Common myeloid progenitor, CD34-positive (primary cell): ENCODE measurements around the gene PLCL1.
A peak's percentile ranks its signal among the peaks of the same experiment; 100 is the strongest.

Experiments
- CTCF ChIA-PET: fragments of 350-600 bp; sonication (Branson Sonifier 250); formaldehyde crosslinking; loops from one replicate; lab custom pipeline; 2021; ENCODE audit warnings: antibody characterized with exemption; lab: Charles Lee
- POLR2A ChIA-PET: fragments of 350-600 bp; sonication (Branson Sonifier 250); formaldehyde crosslinking; loops from one replicate; lab custom pipeline; 2021; ENCODE audit warnings: antibody characterized with exemption; lab: Charles Lee
- DNase-seq, 3 donors: peaks; one replicate each; pipeline versions ENCODE4 v3.0.0 to v3.0.0-alpha.2; 2013
- H3K27ac ChIP-seq, 2 experiments: 1 replicate in 1 of 2; 2 replicates in 1 of 2; pipeline ENCODE4 v1.7.0; 2013; ENCODE audit warnings: inconsistent platforms in 2 of 2, low read length in 2 of 2, mild to moderate bottlenecking in 2 of 2, low read depth in 1 of 2, moderate library complexity in 1 of 2; ENCODE audit not compliant: severe bottlenecking in 2 of 2, insufficient read depth in 1 of 2, poor library complexity in 1 of 2
- H3K27me3 ChIP-seq, 5 experiments: replicated peaks in 2 of 5; 1 replicate in 3 of 5; 2 replicates in 2 of 5; pipeline versions ENCODE4 v1.6.1 to v1.7.0; 2013; ENCODE audit warnings: low read length in 4 of 5, mild to moderate bottlenecking in 2 of 5, moderate library complexity in 2 of 5, inconsistent platforms in 1 of 5; ENCODE audit not compliant: insufficient read depth in 5 of 5, control insufficient read depth in 4 of 5
- H3K36me3 ChIP-seq, 4 experiments: 1 replicate in 2 of 4; 2 replicates in 2 of 4; pipeline versions ENCODE4 v1.6.1 to v1.7.0; 2013; ENCODE audit warnings: low read length in 3 of 4, control low read depth in 1 of 4, mild to moderate bottlenecking in 1 of 4; ENCODE audit not compliant: control insufficient read depth in 4 of 4, insufficient read depth in 4 of 4
- H3K4me1 ChIP-seq, 4 experiments: 1 replicate in 3 of 4; 2 replicates in 1 of 4; pipeline versions ENCODE4 v1.6.1 to v1.7.1; 2013; ENCODE audit warnings: low read length in 3 of 4, mild to moderate bottlenecking in 3 of 4, control low read depth in 1 of 4, inconsistent platforms in 1 of 4, moderate library complexity in 1 of 4; ENCODE audit not compliant: control insufficient read depth in 4 of 4, insufficient read depth in 4 of 4; ENCODE audit errors: control extremely low read depth in 1 of 4
- H3K4me3 ChIP-seq, 7 experiments: 1 replicate in 4 of 7; 2 replicates in 3 of 7; pipeline versions ENCODE4 v1.5.1 to v1.7.0; 2013; ENCODE audit warnings: mild to moderate bottlenecking in 7 of 7, low read length in 6 of 7, moderate library complexity in 6 of 7, inconsistent platforms in 2 of 7, low read depth in 2 of 7, control low read depth in 1 of 7; ENCODE audit not compliant: insufficient read depth in 4 of 7, control insufficient read depth in 1 of 7; ENCODE audit errors: extremely low read depth in 1 of 7
- H3K9me3 ChIP-seq, 5 experiments: 1 replicate in 4 of 5; 2 replicates in 1 of 5; pipeline versions ENCODE4 v1.6.1 to v1.7.1; 2013; ENCODE audit warnings: low read length in 4 of 5, mild to moderate bottlenecking in 2 of 5, inconsistent platforms in 1 of 5, low read depth in 1 of 5, moderate library complexity in 1 of 5; ENCODE audit not compliant: control insufficient read depth in 4 of 5, insufficient read depth in 2 of 5; ENCODE audit errors: control extremely low read depth in 1 of 5
- WGBS: methylation state at CpG from one replicate; pipeline ENCODE4 v1.1.5; 2013; ENCODE audit not compliant: insufficient coverage; 5-methylcytosine and 5-hydroxymethylcytosine counted together

Gene PLCL1

GRCh38 chr2:197920592-197921201 is 116.3 kb downstream of the PLCL1 start:
- H3K27me3 ChIP-seq: peaks cover 0 to 3% (median 0%) of the 10 kb centered on the region in 5 experiments
- CTCF ChIA-PET: interaction anchor here (0.7 kb wide), 1 partner anchor 10 kb away, joined by 3 read pairs; no protein-coding TSS in a partner anchor

GRCh38 chr2:197924483-197924882 is 120.1 kb downstream of the PLCL1 start:
- 100% methylated on average over 3 of the region's 5 CpGs for WGBS
- no peaks in the 10 kb centered on the region for H3K9me3 ChIP-seq
- peaks cover 0 to 3% (median 0%) of the 10 kb centered on the region in 5 experiments for H3K27me3 ChIP-seq
- no peak overlapping the region for H3K27ac ChIP-seq
- POLR2A ChIA-PET: no interaction called here
- CTCF ChIA-PET: no interaction called here
- no peaks in the 10 kb centered on the region for H3K36me3 ChIP-seq
- H3K4me1 ChIP-seq: peaks cover 0 to 4% (median 0%) of the 10 kb centered on the region in 4 experiments
- no peak for DNase-seq
- H3K4me3 ChIP-seq: no peak overlapping the region

More at GRCh38 chr2:197920592-197921201, 116.3 kb downstream of the PLCL1 start:
- no peaks in the 10 kb centered on the region for H3K9me3 ChIP-seq
- DNase-seq: no peak
- no peak overlapping the region for H3K27ac ChIP-seq
- no peaks in the 10 kb centered on the region for H3K36me3 ChIP-seq
- no peaks in the 10 kb centered on the region for H3K4me1 ChIP-seq
- H3K4me3 ChIP-seq: no peak overlapping the region
- WGBS: no CpG with 5 or more reads among the region's 5 CpGs
- POLR2A ChIA-PET: no interaction called here

- Histone ChIP-seq H3K27ac (no peak overlapping the region), H3K36me3 (no peaks in the 10 kb centered on the region), H3K4me1 (peaks cover 0 to 4% (median 0%) of the 10 kb centered on the region in 4 experiments), H3K4me3 (no peak overlapping the region), H3K9me3 (no peaks in the 10 kb centered on the region), H3K27me3 (peaks cover 0 to 3% (median 0%) of the 10 kb centered on the region in 5 experiments)
- ChIA-PET CTCF (no interaction called here), POLR2A (no interaction called here)
- DNase-seq: no peak
Observed at GRCh38 chr2:197925204-197925603, 120.8 kb downstream of the PLCL1 start.

GRCh38 chr2:197925976-197926375 is 121.6 kb downstream of the PLCL1 start:
- ChIA-PET POLR2A (no interaction called here), CTCF (no interaction called here)
- Histone ChIP-seq H3K36me3 (no peaks in the 10 kb centered on the region), H3K9me3 (no peaks in the 10 kb centered on the region), H3K27ac (no peak overlapping the region), H3K4me3 (no peak overlapping the region), H3K27me3 (peaks cover 0 to 3% (median 0%) of the 10 kb centered on the region in 5 experiments), H3K4me1 (peaks cover 0 to 4% (median 0%) of the 10 kb centered on the region in 4 experiments)
- no peak for DNase-seq

GRCh38 chr2:197926673-197927072 is 122.3 kb downstream of the PLCL1 start:
- Histone ChIP-seq H3K36me3 (no peaks in the 10 kb centered on the region), H3K9me3 (no peaks in the 10 kb centered on the region), H3K4me1 (peaks cover 0 to 4% (median 0%) of the 10 kb centered on the region in 4 experiments), H3K27ac (no peak overlapping the region), H3K4me3 (no peak overlapping the region), H3K27me3 (peaks cover 0 to 3% (median 0%) of the 10 kb centered on the region in 5 experiments)
- 82% methylated on average over 2 of the region's 4 CpGs for WGBS
- DNase-seq: peak in 2 of 3 donors; percentile 5 to 11
- CTCF ChIA-PET: no interaction called here
- POLR2A ChIA-PET: no interaction called here

- Histone ChIP-seq H3K4me1 (peaks cover 0 to 4% (median 0%) of the 10 kb centered on the region in 4 experiments), H3K27me3 (peaks cover 0 to 3% (median 0%) of the 10 kb centered on the region in 5 experiments), H3K27ac (no peak overlapping the region), H3K4me3 (no peak overlapping the region), H3K9me3 (no peaks in the 10 kb centered on the region), H3K36me3 (no peaks in the 10 kb centered on the region)
- DNase-seq: no peak
- ChIA-PET POLR2A (no interaction called here), CTCF (no interaction called here)
Observed at GRCh38 chr2:197927994-197928393, 123.6 kb downstream of the PLCL1 start.

- peaks cover 0 to 4% (median 0%) of the 10 kb centered on the region in 4 experiments for H3K4me1 ChIP-seq
- no peak overlapping the region for H3K4me3 ChIP-seq
- POLR2A ChIA-PET: no interaction called here
- peak overlapping the region in 1 of 2 experiments; percentile 62 for H3K27ac ChIP-seq
- WGBS: 93% methylated on average over 2 of the region's 5 CpGs
- H3K36me3 ChIP-seq: no peaks in the 10 kb centered on the region
- H3K27me3 ChIP-seq: peaks cover 0 to 3% (median 0%) of the 10 kb centered on the region in 5 experiments
- H3K9me3 ChIP-seq: no peaks in the 10 kb centered on the region
- peak; percentile 18 to 69 (median 40) for DNase-seq
- CTCF ChIA-PET: no interaction called here
Observed at GRCh38 chr2:197929008-197929885, 124.9 kb downstream of the PLCL1 start.
